HCT116 (cell line): Measurements from ENCODE around the gene ARHGEF40. TPM values are rescaled to one million over a fixed set of nuclear protein-coding genes. Genes with fewer than 3 reads are reported as not detected.

ENCODE experiments used
- ATAC-seq: fragments of 200-7000 bp; cut with Tn5 transposase; 2 replicates; pipeline ENCODE4 v1.9.1; 2020; ENCODE audit warnings: mild to moderate bottlenecking, moderate library complexity
- BruUV-seq: library from RNA; stranded (reverse); fragments of 400-500 nt; replicated peaks from 2 replicates; lab custom pipeline; 2021; lab: Mats Ljungman, UMichigan
- CTCF ChIA-PET: fragments of 300-600 bp; sonication (Branson Sonifier 250); formaldehyde crosslinking; loops from one replicate; lab custom pipeline; 2021; ENCODE audit warnings: antibody characterized with exemption; lab: Charles Lee
- POLR2A ChIA-PET: fragments of 300-600, 350-600 bp; sonication (Branson Sonifier 250); formaldehyde crosslinking; loops from one replicate; lab custom pipeline; 2021; ENCODE audit warnings: antibody characterized with exemption; lab: Charles Lee
- RAD21 ChIA-PET, 2 experiments: fragments of 300-600 bp; sonication (Branson Sonifier 250); formaldehyde crosslinking; loops; one replicate each; lab custom pipeline; 2023; ENCODE audit warnings: low total read pairs in 2 of 2; ENCODE audit not compliant: uncharacterized antibody in 2 of 2, unreplicated experiment in 2 of 2, low non-redundant PET in 1 of 2; lab: Charles Lee
- DNase-seq: peaks from one replicate; pipeline ENCODE4 v3.0.0-alpha.2; 2010; ENCODE audit warnings: low read depth, low spot score
- H2AFZ ChIP-seq: fragments of 200-600 bp; shearing (Covaris generic), sonication (generic); 2 replicates; pipeline ENCODE4 v1.6.1; 2017; ENCODE audit warnings: low read depth, mixed run types, mixed read lengths, antibody characterized with exemption, low read length; ENCODE audit not compliant: poor library complexity, severe bottlenecking
- H3K27ac ChIP-seq: 2 replicates; pipeline ENCODE4 v1.5.1; 2012; ENCODE audit warnings: low read depth, low read length
- H3K27me3 ChIP-seq: fragments of 200-600 bp; sonication (generic); 2 replicates; pipeline ENCODE4 v1.6.1; 2016; ENCODE audit warnings: mixed run types, low read length, mixed read lengths; ENCODE audit not compliant: insufficient read depth
- H3K36me3 ChIP-seq, 2 experiments: fragments of 200-500 bp in 1 of 2; fragments of 200-600 bp in 1 of 2; sonication (Bioruptor generic) in 1 of 2; sonication (generic) in 1 of 2; 2 replicates each; pipeline versions ENCODE4 v1.5.1 to v1.6.1; 2014 to 2016; ENCODE audit warnings: low read length in 2 of 2, inconsistent platforms in 1 of 2, mixed read lengths in 1 of 2, mixed run types in 1 of 2; ENCODE audit not compliant: insufficient read depth in 2 of 2, control insufficient read depth in 1 of 2
- H3K4me1 ChIP-seq, 2 experiments: fragments of 200-600 bp in 1 of 2; sonication (generic) in 1 of 2; 2 replicates each; pipeline versions ENCODE4 v1.5.1 to v1.6.1; 2012 to 2017; ENCODE audit warnings: low read length in 2 of 2, inconsistent platforms in 1 of 2, mild to moderate bottlenecking in 1 of 2, mixed read lengths in 1 of 2, mixed run types in 1 of 2, moderate library complexity in 1 of 2; ENCODE audit not compliant: insufficient read depth in 2 of 2, control insufficient read depth in 1 of 2
- H3K4me2 ChIP-seq: fragments of 200-600 bp; sonication (generic); 2 replicates; pipeline ENCODE4 v1.6.1; 2017; ENCODE audit warnings: mixed run types, low read length, mixed read lengths
- H3K4me3 ChIP-seq, 2 experiments: fragments of 200-600 bp in 1 of 2; sonication (generic) in 1 of 2; replicated peaks in 1 of 2; 2 replicates each; pipeline ENCODE4 v1.5.1; 2011 to 2016; ENCODE audit warnings: low read length in 2 of 2, control low read depth in 1 of 2, low read depth in 1 of 2, mild to moderate bottlenecking in 1 of 2, mixed read lengths in 1 of 2, mixed run types in 1 of 2
- H3K79me2 ChIP-seq: fragments of 200-600 bp; sonication (generic); 2 replicates; pipeline ENCODE4 v1.6.1; 2017; ENCODE audit warnings: mild to moderate bottlenecking, mixed run types, low read length, moderate library complexity, mixed read lengths; ENCODE audit not compliant: insufficient read depth
- H3K9ac ChIP-seq: fragments of 200-600 bp; sonication (generic); 2 replicates; pipeline ENCODE4 v1.6.1; 2016; ENCODE audit warnings: low read length, mixed read lengths
- H3K9me2 ChIP-seq: fragments of 200-600 bp; sonication (generic), shearing (Covaris generic); 2 replicates; pipeline ENCODE4 v1.6.1; 2017; ENCODE audit warnings: mixed run types, mild to moderate bottlenecking, moderate library complexity; ENCODE audit not compliant: insufficient read depth
- H3K9me3 ChIP-seq, 2 experiments: fragments of 200-500 bp in 1 of 2; fragments of 200-600 bp in 1 of 2; sonication (Bioruptor generic) in 1 of 2; sonication (generic) in 1 of 2; 2 replicates each; pipeline ENCODE4 v1.6.1; 2014 to 2017; ENCODE audit warnings: low read length in 2 of 2, mixed read lengths in 2 of 2, inconsistent platforms in 1 of 2, low read depth in 1 of 2, mild to moderate bottlenecking in 1 of 2, mixed run types in 1 of 2, moderate library complexity in 1 of 2; ENCODE audit not compliant: control insufficient read depth in 1 of 2, insufficient read depth in 1 of 2
- H4K20me1 ChIP-seq: fragments of 200-600 bp; sonication (generic), shearing (Covaris generic); 2 replicates; pipeline ENCODE4 v1.6.1; 2017; ENCODE audit warnings: mixed run types, mild to moderate bottlenecking, moderate library complexity; ENCODE audit not compliant: insufficient read depth
- CEBPB ChIP-seq: IDR thresholded peaks from 2 replicates; pipeline ENCODE4 v1.6.1; 2012; ENCODE audit warnings: low read depth
- EGR1 ChIP-seq: IDR thresholded peaks from 2 replicates; pipeline ENCODE4 v1.6.1; 2012; ENCODE audit warnings: low read depth
- ELF1 ChIP-seq: IDR thresholded peaks from 2 replicates; pipeline ENCODE4 v1.6.1; 2012; ENCODE audit warnings: low read depth, borderline replicate concordance
- EZH2 ChIP-seq: fragments of 200-600 bp; sonication (generic); IDR thresholded peaks from 2 replicates; pipeline ENCODE4 v1.6.1; 2017; ENCODE audit warnings: antibody characterized with exemption, mixed run types
- POLR2AphosphoS5 ChIP-seq: IDR thresholded peaks from 2 replicates; pipeline ENCODE4 v1.6.1; 2011; ENCODE audit warnings: mild to moderate bottlenecking, low read depth, low read length, moderate library complexity
- RAD21 ChIP-seq: IDR thresholded peaks from 2 replicates; pipeline ENCODE4 v1.6.1; 2012; ENCODE audit warnings: low read depth, mild to moderate bottlenecking
- SIN3A ChIP-seq: IDR thresholded peaks from 2 replicates; pipeline ENCODE4 v1.6.1; 2012; ENCODE audit warnings: low read depth
- SP1 ChIP-seq: IDR thresholded peaks from 2 replicates; pipeline ENCODE4 v1.6.1; 2012; ENCODE audit warnings: low read depth
- TCF7L2 ChIP-seq: IDR thresholded peaks from 2 replicates; pipeline ENCODE4 v1.7.0; 2011; ENCODE audit warnings: borderline replicate concordance, inconsistent platforms; ENCODE audit not compliant: insufficient read depth, insufficient read length; ENCODE audit errors: extremely low read depth
- YY1 ChIP-seq: IDR thresholded peaks from 2 replicates; pipeline ENCODE4 v1.6.1; 2011; ENCODE audit warnings: low read length, low read depth, moderate library complexity, mild to moderate bottlenecking; ENCODE audit not compliant: insufficient replicate concordance; ENCODE audit errors: extremely low read depth
- ZFX ChIP-seq: fragments of 450-650 bp; IDR thresholded peaks from 2 replicates; pipeline ENCODE4 v1.6.1; 2017
- ZNF274 ChIP-seq: fragments of 200-500 bp; sonication (Bioruptor generic); IDR thresholded peaks from 2 replicates; pipeline ENCODE4 v1.6.1; 2014; ENCODE audit warnings: mild to moderate bottlenecking, low read depth, low read length, inconsistent platforms
- intact Hi-C: fragments of 100-400 bp; cut with micrococcal nuclease; formaldehyde crosslinking; loops from 2 replicates; pipeline ENCODE4 v1.10.0; 2022
- total RNA-seq: library from RNA; stranded (reverse); gene quantifications from one replicate; pipeline ENCODE4 v1.2.1, GENCODE V29; 2021; ENCODE audit not compliant: unreplicated experiment
- TF ChIP-seq, protein P1 (sequence below): IDR thresholded peaks from 2 replicates; pipeline ENCODE4 v1.6.1; 2011; ENCODE audit warnings: mild to moderate bottlenecking, low read length, moderate library complexity; ENCODE audit not compliant: insufficient replicate concordance; ENCODE audit errors: extremely low read depth
- TF ChIP-seq, protein P2 (sequence below): IDR thresholded peaks from 2 replicates; pipeline ENCODE4 v1.6.1; 2012
- TF ChIP-seq, protein P3 (sequence below): IDR thresholded peaks from 2 replicates; pipeline ENCODE4 v1.6.1; 2012

The ARHGEF40 gene
- total RNA-seq, 1 experiment from 2014 or later: 6.3 TPM

DNA sequence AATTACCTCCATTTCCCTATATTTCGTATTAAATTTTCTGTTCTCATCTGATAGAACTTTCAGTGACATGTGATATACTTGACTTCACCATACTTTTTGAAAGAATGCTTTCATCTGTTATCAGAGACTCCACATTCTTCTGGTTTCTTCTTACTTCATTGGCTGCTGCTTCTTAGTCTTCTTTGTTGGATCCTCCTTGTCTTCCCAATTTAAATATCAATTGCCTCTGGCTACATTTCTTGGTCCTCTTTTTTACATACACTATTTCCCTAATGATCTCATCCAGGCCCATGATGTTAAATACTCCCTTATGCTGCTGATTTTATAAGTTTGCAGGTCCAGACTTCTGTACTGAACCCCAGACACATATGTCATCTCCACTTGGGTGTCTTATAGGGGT lies 63.8 kb downstream of the ARHGEF40 start:
- Histone ChIP-seq H3K27me3 (no peaks in the 10 kb centered on the region), H3K4me2 (no peak overlapping the region), H3K4me1 (no peaks in the 10 kb centered on the region), H4K20me1 (no peaks in the 10 kb centered on the region), H3K27ac (no peak overlapping the region), H3K79me2 (no peaks in the 10 kb centered on the region), H3K4me3 (no peak overlapping the region), H3K9me3 (no peaks in the 10 kb centered on the region), H3K36me3 (no peaks in the 10 kb centered on the region), H3K9ac (no peak overlapping the region), H3K9me2 (no peaks in the 10 kb centered on the region), H2AFZ (no peak overlapping the region)
- CTCF ChIA-PET: interaction anchor here (1.2 to 1.6 kb wide), 2 partner anchors 10 to 65 kb away, joined by 3 to 5 read pairs; no protein-coding TSS in a partner anchor
- POLR2A ChIA-PET: no interaction called here
- no TSS peak for BruUV-seq
- intact Hi-C loops: no loop called here
- TF ChIP-seq EZH2 (no peak), TCF7L2 (no peak), CEBPB (no peak), EGR1 (no peak), YY1 (no peak), ELF1 (no peak), SP1 (no peak), RAD21 (no peak), ZFX (no peak), POLR2AphosphoS5 (no peak), ZNF274 (no peak), SIN3A (no peak)
- TF ChIP-seq, protein P1, sequence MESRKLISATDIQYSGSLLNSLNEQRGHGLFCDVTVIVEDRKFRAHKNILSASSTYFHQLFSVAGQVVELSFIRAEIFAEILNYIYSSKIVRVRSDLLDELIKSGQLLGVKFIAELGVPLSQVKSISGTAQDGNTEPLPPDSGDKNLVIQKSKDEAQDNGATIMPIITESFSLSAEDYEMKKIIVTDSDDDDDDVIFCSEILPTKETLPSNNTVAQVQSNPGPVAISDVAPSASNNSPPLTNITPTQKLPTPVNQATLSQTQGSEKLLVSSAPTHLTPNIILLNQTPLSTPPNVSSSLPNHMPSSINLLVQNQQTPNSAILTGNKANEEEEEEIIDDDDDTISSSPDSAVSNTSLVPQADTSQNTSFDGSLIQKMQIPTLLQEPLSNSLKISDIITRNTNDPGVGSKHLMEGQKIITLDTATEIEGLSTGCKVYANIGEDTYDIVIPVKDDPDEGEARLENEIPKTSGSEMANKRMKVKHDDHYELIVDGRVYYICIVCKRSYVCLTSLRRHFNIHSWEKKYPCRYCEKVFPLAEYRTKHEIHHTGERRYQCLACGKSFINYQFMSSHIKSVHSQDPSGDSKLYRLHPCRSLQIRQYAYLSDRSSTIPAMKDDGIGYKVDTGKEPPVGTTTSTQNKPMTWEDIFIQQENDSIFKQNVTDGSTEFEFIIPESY: no peak
- TF ChIP-seq, protein P2, sequence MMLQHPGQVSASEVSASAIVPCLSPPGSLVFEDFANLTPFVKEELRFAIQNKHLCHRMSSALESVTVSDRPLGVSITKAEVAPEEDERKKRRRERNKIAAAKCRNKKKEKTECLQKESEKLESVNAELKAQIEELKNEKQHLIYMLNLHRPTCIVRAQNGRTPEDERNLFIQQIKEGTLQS: no peak
- TF ChIP-seq, protein P3, sequence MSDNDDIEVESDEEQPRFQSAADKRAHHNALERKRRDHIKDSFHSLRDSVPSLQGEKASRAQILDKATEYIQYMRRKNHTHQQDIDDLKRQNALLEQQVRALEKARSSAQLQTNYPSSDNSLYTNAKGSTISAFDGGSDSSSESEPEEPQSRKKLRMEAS: no peak
- no peak for ATAC-seq
- RAD21 ChIA-PET: no interaction called here
- DNase-seq: no peak
